Measurements from ENCODE around the gene AGTRAP.

Gene AGTRAP

GRCh38 chr1:11706292-11706691 is 29.6 kb upstream of the AGTRAP start:
- DNase-seq (ENCODE audit: low spot score): no peak

GRCh38 chr1:11707621-11708276 is 28.2 kb upstream of the AGTRAP start:
- no peak for DNase-seq (ENCODE audit: low spot score)

- no peak for DNase-seq (ENCODE audit: low spot score)
Observed at GRCh38 chr1:11708554-11709350, 27.2 kb upstream of the AGTRAP start.

GRCh38 chr1:11711490-11711889 is 24.4 kb upstream of the AGTRAP start:
- no peak for DNase-seq (ENCODE audit: low spot score)

GRCh38 chr1:11712285-11712684 is 23.7 kb upstream of the AGTRAP start:
- DNase-seq (ENCODE audit: low spot score): no peak

GRCh38 chr1:11713095-11713494 is 22.8 kb upstream of the AGTRAP start:
- DNase-seq (ENCODE audit: low spot score): no peak

GRCh38 chr1:11714831-11715575 is 20.9 kb upstream of the AGTRAP start:
- no peak for DNase-seq (ENCODE audit: low spot score)

GRCh38 chr1:11719313-11720032 is 16.5 kb upstream of the AGTRAP start:
- DNase-seq (ENCODE audit: low spot score): peak; percentile 89

GRCh38 chr1:11720033-11720376 is 15.9 kb upstream of the AGTRAP start:
- DNase-seq (ENCODE audit: low spot score): no peak

GRCh38 chr1:11720525-11720924 is 15.4 kb upstream of the AGTRAP start:
- DNase-seq (ENCODE audit: low spot score): no peak

GRCh38 chr1:11721311-11721710 is 14.6 kb upstream of the AGTRAP start:
- DNase-seq (ENCODE audit: low spot score): no peak

- DNase-seq (ENCODE audit: low spot score): no peak
Observed at GRCh38 chr1:11722538-11722937, 13.4 kb upstream of the AGTRAP start.

GRCh38 chr1:11725616-11726015 is 10.3 kb upstream of the AGTRAP start:
- no peak for DNase-seq (ENCODE audit: low spot score)

GRCh38 chr1:11727119-11727518 is 8.8 kb upstream of the AGTRAP start:
- DNase-seq (ENCODE audit: low spot score): no peak

GRCh38 chr1:11728126-11728806 is 7.7 kb upstream of the AGTRAP start:
- DNase-seq (ENCODE audit: low spot score): no peak

- no peak for DNase-seq (ENCODE audit: low spot score)
Observed at GRCh38 chr1:11729155-11729497, 6.8 kb upstream of the AGTRAP start.

- DNase-seq (ENCODE audit: low spot score): no peak
Observed at GRCh38 chr1:11729498-11730428, 6.2 kb upstream of the AGTRAP start.

GRCh38 chr1:11730429-11730891 is 5.5 kb upstream of the AGTRAP start:
- DNase-seq (ENCODE audit: low spot score): no peak

GRCh38 chr1:11731691-11732283 is 4.1 kb upstream of the AGTRAP start:
- peak; percentile 36 for DNase-seq (ENCODE audit: low spot score)

GRCh38 chr1:11733306-11733705 is 2.6 kb upstream of the AGTRAP start:
- DNase-seq (ENCODE audit: low spot score): no peak

Measured in cerebellar cortex (tissue), 1 donor.